Measurements from ENCODE around the gene CCDC13.
A peak's percentile ranks its signal among the peaks of the same experiment; 100 is the strongest.

CCDC13 gene

DNA sequence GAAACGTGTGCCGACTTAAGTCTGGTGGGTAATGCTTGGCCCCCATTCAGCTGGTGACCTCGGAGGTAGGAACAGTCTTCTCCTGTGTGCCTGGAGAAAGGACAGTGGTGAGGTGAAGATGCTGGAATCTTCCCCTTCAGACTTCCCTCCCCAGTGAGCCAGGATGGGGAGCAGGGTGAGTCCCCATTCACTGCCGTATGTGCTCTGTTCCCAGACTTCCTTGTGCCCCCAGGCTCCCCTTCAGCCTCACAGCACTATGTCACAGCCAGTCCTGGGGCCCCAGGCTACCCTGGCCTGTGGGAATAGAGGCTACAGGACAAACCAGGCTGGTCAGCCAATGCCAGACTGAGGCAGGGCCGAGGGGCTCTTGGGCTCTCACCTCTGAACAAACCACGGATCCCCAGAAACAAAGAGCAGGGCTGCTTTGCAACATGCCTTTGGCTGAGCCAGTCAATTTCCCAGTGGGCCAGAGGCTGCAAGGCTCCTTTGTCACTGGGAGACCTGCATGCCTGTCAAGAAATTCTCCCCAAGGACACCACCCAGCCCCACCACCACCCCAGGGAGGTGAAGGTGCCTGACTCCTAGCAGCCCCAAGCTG lies 38.7 kb downstream of the CCDC13 start:
- Mint-ChIP-seq H3K27me3 (no peaks in the 10 kb centered on the region), H3K9me3 (no peaks in the 10 kb centered on the region), H3K27ac (peak overlapping the region in 1 of 2 donors; percentile 79), H3K4me1 (no peaks in the 10 kb centered on the region), H3K4me3 (no peak overlapping the region)
- no peak for DNase-seq
- no peak for ATAC-seq

DNA sequence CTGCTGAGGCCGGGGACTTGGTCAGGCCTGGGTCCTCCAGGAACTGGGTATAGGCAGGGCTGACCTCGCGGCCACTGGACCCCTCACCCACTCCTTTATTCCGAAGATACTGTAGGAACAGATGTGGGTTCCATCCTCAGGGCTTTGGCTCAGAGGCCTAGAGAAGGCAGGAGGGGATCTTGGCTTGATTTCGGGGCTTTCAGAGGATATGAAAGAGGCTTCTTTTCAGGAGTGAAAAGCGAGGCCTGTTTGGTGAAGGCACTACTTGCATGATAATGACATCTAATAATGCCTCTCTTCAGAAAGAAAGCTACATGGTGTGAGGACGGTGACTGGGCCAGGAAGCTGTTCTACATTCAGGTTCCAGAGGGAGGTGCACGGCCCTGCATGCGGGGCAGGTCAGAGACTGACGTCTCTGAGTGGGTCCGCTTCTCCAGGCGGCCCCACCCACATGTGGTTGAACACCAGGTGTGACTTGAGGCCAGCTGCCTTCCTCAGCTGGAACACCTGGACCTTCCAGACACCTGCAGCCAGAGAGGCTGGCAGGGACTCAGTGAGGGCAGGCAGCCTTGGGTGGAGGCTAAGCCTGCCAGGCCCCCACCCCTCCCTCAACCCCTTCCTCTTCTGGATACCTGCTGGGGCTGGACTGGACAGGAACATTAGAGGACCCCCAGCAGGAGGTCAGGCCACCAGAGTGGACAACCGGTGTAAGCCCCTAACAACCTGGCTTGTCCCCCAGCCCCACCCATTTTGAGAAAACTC lies 39.4 kb downstream of the CCDC13 start:
- Mint-ChIP-seq H3K4me3 (no peak overlapping the region), H3K27ac (no peak overlapping the region), H3K4me1 (no peaks in the 10 kb centered on the region), H3K9me3 (no peaks in the 10 kb centered on the region), H3K27me3 (no peaks in the 10 kb centered on the region)
- DNase-seq (no peak), ATAC-seq (no peak)

DNA sequence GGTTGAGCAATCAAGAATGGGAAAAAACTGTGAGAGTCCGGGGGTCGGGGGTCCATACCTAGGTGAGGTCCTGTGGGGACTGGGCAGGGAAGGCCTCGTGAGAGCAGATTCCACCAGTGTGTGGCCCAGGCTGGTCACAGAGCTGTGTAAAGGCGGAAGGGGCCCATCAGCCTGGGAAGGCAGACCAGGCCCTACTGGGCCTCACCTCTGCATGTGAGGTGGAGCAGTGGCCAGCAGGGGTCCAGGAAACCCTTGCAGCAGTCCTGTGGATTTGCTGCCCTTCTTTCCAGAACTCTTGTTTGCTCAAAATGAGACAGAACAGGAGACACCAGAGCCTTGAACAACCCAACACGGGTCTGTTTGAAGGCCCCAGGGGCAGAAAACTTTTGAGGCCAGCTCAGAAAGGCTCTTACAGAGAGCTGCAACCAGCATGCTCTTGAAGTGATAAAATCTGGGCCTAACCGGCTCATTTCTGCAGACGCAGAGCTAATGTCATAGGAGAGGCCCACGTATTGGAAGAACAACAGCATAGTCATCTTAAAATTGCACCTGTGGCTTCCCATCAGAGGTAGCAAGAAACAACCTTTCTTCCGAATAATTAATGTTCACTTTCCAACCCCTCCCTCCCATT lies 40.1 kb downstream of the CCDC13 start:
- Mint-ChIP-seq H3K4me1 (no peaks in the 10 kb centered on the region), H3K4me3 (no peak overlapping the region), H3K27me3 (no peaks in the 10 kb centered on the region), H3K9me3 (no peaks in the 10 kb centered on the region), H3K27ac (no peak overlapping the region)
- DNase-seq (no peak), ATAC-seq (no peak)

DNA sequence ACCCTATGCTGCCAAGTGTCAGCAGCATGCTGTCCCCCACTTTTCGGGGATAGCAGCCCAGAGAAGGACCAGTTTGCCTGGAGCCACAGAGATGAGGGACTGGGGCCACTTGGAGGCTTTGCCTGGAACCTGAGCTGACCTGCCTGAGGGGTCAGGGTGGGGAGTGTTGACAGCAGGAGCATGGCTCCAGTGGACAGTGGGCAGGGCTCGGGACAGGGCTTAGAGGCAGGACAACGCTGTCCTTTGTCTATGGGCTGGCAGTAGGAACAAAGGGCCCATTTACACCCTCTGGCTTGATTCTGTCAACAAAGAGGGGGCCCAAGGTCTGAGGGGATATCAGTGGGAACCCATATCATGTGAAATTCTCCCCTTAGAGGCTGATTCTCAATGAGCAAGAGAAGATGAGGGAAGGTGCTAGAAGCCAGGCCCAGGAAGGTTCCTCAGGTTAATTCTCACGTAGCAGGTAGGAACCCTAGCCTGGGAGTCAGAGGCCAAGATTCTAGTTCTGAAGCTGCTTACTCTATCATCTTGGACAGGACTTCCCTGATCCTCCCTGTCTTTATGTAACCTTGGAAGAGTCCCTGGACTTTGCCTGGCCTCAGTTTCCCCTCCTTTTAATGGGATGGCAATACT lies 40.7 kb downstream of the CCDC13 start:
- Mint-ChIP-seq H3K4me1 (no peaks in the 10 kb centered on the region), H3K9me3 (no peaks in the 10 kb centered on the region), H3K4me3 (no peak overlapping the region), H3K27me3 (no peaks in the 10 kb centered on the region), H3K27ac (no peak overlapping the region)
- DNase-seq (no peak), ATAC-seq (no peak)

DNA sequence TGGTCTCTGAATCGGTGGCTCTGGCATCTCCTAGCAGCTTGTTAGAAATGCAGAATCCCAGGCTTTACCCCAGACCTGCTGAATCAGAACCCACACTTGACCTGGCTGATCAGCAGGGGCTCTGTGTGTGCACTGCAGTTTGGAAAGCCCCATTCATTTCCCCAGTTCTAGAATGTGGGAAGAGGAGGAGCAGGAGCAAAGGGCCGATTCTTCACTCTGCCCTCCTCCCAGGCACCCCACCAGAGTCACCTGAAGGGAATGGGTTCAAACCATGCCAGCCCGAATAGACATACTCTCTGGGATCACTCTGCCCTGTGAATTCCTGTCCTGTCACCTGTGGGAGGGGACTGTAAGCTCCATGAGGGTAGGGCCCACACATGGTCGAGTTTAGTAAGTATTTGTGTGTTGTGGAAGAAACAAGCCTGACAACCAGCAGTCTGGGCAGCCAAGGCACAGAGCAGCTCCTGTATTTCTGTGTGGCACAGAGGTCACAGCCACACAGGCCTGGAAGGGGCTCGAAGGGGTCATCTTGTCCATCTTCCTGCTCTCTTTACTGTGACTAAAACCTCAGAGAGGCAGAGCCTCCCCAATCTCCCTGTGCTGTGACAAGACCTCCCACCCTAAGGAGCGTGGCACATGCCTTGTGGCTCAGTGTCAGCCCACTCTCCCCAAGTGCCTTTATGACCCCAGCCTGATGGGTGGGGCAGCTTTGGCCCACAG lies 41.4 kb downstream of the CCDC13 start:
- Mint-ChIP-seq H3K27me3 (no peaks in the 10 kb centered on the region), H3K4me1 (no peaks in the 10 kb centered on the region), H3K9me3 (no peaks in the 10 kb centered on the region), H3K27ac (no peak overlapping the region), H3K4me3 (no peak overlapping the region)
- no peak for ATAC-seq
- no peak for DNase-seq

DNA sequence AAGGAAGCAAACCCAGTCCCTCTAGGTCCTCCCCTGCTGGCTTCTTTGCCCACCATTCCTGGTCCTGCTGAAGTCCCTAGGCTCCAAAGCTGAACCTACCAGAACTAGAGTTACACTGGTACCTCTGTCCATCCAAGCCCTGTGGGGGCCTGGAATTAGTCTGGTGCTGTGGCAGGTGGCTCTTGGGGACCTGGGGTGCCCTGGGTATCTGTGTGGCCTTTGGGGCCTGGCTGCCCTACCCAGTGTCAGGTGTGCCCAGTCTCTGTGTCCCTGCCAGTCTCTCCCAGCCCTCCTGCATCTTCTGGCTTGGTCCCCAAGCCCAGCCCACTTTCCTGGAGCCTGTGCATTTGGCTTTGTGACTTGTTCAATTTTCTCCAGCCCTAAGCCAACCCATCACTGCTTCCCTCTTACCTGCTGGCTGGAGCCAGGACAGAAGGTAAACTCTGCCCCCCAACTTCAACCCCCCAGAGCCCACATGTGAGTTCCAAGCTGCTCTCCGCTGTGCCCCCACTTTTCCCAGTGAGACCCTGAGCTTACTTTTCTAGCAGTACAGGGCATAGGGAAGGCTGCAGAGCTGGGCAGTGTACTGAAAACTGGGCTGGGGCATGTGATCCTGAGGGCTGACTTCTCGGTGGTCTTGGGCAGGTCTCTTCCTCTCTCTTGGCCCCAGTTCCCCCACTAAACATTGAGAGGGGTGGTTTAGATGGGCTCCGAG lies 42.2 kb downstream of the CCDC13 start:
- no peak for DNase-seq
- peak overlapping the region in 1 of 2 donors; percentile 70 for H3K27ac Mint-ChIP-seq
- ATAC-seq: no peak
- no peak overlapping the region for H3K4me3 Mint-ChIP-seq
- no peaks in the 10 kb centered on the region for H3K9me3 Mint-ChIP-seq
- no peaks in the 10 kb centered on the region for H3K4me1 Mint-ChIP-seq
- H3K27me3 Mint-ChIP-seq: no peaks in the 10 kb centered on the region

DNA sequence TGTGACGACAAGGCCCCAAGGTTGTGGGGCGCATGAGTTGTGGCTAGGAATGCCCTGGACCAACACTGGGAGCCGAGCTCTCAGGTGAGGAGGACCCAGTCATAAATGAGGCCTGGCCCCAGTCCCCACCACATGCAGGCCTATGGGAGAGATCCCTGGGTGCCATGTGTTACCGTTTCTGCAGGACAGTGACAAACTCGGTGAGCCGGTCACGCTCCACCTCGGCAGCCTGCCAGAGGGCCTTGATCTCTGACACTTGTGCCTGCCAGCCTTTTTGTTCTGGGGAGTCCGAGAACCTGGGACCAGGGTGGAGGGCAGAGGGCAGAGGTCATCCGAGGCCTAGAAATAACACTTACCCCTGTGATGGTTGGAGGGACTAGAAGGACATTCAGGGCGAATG lies 42.8 kb downstream of the CCDC13 start:
- ATAC-seq (no peak), DNase-seq (no peak)
- no peak overlapping the region for H3K27ac Mint-ChIP-seq
- H3K27me3 Mint-ChIP-seq: no peaks in the 10 kb centered on the region
- H3K4me3 Mint-ChIP-seq: no peak overlapping the region
- H3K4me1 Mint-ChIP-seq: no peaks in the 10 kb centered on the region
- H3K9me3 Mint-ChIP-seq: no peaks in the 10 kb centered on the region

DNA sequence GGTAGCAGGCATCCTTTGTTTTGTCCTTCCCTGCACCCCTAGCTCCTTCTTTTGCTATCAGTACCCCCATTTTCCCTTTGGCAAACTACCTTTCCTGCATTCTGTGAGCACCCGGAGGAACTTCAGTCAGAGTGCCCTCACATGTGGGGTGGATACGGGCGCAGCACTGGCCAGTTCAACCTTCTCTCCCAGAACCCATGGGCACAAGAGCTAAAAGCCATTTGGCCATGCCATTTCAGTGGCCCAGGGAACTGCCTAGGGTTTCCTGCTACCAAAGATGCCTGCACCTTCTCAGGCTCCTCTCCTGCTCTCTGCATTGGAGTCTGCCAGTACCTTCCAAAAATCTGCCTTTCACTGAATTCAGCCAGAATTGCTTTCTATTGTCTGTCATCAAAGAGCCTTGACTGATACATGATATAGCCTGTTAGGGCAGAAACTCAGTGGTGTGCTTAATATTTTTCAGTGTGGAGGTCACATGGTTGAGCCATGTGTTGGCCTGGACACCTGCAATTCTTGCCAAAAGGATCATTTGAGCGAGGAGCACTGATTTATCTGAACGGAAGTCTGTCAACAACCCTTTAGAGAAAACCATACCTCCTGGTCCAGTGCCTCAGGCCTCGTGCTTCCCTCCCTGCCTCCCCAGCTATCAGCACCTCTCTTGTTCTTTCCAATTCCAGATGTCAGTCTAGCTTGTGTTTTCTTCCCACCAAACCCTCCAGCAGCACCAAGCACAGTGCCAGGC lies 43.5 kb downstream of the CCDC13 start:
- no peak overlapping the region for H3K4me3 Mint-ChIP-seq
- no peak overlapping the region for H3K27ac Mint-ChIP-seq
- no peaks in the 10 kb centered on the region for H3K9me3 Mint-ChIP-seq
- ATAC-seq (no peak), DNase-seq (no peak)
- H3K4me1 Mint-ChIP-seq: no peaks in the 10 kb centered on the region
- H3K27me3 Mint-ChIP-seq: no peaks in the 10 kb centered on the region

DNA sequence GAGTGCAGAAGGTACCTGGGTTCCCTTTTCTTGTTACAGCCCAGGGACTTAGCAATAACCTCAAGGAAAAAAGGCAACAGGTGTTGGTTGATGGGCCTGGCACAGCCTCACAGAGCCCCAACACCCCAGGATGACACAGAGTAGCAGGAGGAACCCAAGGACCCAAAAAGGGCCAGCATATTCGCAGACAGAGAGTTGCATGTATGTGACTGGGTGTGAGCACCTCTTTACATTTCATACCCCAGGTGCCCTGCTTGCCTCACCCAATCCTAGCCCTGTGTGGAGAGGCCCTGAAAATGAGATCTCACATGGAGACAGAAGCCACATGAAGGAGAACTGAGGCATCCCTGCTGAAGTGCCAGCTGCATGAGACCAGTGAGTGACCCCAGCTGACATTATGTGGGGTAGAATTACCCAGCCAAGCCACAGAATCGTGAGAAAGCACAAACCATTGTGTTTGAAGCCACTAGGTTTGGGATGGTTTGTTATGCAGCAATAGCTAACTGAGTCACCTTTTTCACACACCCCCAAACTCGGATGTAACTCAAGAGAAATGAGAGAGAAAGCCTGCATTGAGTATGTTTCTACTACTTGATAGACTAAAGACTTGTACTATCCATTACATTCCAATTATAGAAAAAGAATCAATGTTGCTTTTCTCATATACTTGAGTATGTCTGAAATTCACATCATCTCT lies 44.2 kb downstream of the CCDC13 start:
- Mint-ChIP-seq H3K4me1 (no peaks in the 10 kb centered on the region), H3K9me3 (no peaks in the 10 kb centered on the region), H3K27me3 (no peaks in the 10 kb centered on the region), H3K27ac (no peak overlapping the region), H3K4me3 (no peak overlapping the region)
- DNase-seq: no peak
- no peak for ATAC-seq

DNA sequence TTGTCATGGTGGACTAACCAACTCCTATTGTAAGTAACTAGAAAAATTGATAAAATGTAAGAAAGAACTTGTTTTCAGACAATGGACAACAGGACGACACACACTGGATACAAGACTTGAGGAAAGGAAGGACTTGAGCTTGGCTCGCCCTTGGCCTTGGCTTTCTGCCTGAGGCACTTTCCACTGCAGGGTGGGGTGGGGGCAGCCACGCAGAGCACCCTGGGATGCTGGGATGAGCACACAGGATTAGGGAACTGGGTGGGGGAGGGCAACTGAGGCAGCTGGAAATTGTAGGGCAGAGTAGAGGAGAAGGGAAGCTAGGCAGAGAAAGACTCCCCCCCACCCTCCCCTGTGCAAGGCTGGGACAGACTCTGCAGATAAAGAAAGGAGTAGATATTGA lies 45.0 kb downstream of the CCDC13 start:
- Mint-ChIP-seq H3K9me3 (no peaks in the 10 kb centered on the region), H3K4me3 (no peak overlapping the region), H3K4me1 (no peaks in the 10 kb centered on the region), H3K27ac (no peak overlapping the region), H3K27me3 (no peaks in the 10 kb centered on the region)
- no peak for DNase-seq
- ATAC-seq: no peak

DNA sequence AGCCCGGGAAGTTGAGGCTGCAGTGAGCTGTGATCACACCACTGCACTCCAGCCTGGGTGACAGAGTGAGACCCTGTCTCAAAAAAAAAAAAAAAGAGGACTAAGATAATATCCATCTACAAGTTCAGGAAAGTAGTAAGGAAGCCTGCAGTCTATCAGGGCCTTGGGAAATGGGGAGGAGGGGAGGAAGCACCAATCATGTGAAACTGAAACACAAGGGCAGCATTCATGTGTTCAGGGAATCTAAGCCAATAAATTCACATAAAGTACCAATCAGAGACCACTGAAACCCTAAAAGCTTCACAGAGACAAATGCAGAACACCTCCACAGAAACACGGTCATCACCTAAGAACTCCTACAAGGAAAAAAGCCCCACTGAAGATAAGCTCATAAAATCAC lies 47.6 kb downstream of the CCDC13 start:
- no peak for ATAC-seq
- Mint-ChIP-seq H3K27ac (no peak overlapping the region), H3K4me1 (no peaks in the 10 kb centered on the region), H3K27me3 (no peaks in the 10 kb centered on the region), H3K4me3 (no peak overlapping the region), H3K9me3 (no peaks in the 10 kb centered on the region)
- no peak for DNase-seq

DNA sequence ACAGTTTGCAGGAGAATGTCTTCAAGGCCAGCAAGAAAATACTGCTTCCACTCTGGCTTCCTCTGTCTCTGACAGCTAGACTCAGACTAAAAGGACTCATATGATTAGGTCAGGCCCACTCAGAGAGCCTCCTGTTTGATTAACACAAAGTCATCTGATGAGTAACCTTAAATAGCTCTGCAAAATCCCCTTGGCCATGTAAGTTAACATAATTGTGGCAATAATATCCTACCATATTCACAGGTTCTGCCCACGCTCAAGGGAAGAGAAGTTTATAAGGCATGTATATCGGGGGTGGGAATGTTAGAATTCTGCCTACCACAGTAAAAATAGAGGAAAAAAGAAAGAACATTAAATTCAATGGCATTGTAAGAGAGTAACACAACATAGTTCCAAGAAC lies 49.8 kb downstream of the CCDC13 start:
- DNase-seq (no peak), ATAC-seq (no peak)
- Mint-ChIP-seq H3K4me1 (no peaks in the 10 kb centered on the region), H3K27me3 (no peaks in the 10 kb centered on the region), H3K9me3 (no peaks in the 10 kb centered on the region), H3K4me3 (no peak overlapping the region), H3K27ac (no peak overlapping the region)
